ENCODE results near the gene MUC20.
"Not testable (repeated sequence)": the region's sequence is repeated elsewhere in the genome, so short reads cannot be mapped to it uniquely, and the experiment has no call there.

MUC20 gene

DNA sequence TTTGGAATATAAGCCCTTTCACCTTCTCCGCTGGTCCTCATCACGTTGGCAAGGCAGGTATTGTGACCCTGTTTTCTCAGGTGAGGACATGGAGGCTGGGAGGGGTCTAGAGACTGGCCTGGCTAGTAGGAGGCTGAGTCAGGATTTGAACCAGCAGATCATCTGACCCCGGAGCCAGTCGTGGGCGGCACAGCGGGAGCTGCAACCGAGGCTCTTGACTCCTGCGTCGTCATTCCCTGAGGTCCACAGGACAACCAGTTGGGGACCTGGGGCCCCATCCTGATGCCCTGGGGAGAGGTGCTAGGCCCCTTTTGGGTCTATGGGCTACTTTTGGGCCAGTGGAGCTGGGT lies 2.2 kb downstream of the MUC20 start:
- H3K4me3 ChIP-seq (ENCODE audit: low read depth, low read length); DNase-seq (ENCODE audit: low read depth): not testable (repeated sequence)

DNA sequence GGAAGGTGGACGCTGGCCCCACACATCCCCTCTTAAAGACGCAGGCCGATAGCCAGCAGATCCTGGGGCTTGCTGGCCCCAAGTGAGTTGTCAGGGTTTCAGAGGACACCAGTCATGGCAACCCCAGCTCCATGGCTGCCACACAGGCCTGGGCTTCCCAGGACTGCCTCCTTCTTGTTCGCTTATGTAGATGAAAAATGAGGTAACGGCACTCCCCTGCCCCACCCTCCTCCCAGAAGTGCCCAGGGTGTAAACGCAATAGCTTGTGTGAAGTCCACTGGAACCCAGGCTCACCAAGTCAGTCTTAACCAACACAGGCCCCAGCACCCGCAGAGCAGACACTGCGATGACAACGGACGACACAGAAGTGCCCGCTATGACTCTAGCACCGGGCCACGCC lies 3.6 kb downstream of the MUC20 start:
- DNase-seq (ENCODE audit: low read depth); H3K4me3 ChIP-seq (ENCODE audit: low read depth, low read length): not testable (repeated sequence)

DNA sequence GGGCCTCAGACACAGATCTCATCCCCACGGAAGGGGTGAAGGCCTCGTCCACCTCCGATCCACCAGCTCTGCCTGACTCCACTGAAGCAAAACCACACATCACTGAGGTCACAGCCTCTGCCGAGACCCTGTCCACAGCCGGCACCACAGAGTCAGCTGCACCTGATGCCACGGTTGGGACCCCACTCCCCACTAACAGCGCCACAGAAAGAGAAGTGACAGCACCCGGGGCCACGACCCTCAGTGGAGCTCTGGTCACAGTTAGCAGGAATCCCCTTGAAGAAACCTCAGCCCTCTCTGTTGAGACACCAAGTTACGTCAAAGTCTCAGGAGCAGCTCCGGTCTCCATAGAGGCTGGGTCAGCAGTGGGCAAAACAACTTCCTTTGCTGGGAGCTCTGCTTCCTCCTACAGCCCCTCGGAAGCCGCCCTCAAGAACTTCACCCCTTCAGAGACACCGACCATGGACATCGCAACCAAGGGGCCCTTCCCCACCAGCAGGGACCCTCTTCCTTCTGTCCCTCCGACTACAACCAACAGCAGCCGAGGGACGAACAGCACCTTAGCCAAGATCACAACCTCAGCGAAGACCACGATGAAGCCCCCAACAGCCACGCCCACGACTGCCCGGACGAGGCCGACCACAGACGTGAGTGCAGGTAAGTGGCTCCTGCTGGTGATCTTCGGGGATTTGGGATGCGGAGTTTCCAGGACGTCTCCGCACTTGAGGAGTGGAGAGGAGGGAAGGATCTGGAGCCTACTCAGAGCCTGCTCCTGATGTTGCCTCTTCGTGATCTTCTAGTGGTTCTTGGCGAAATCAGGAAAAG lies 5.3 kb downstream of the MUC20 start:
- DNase-seq (ENCODE audit: low read depth); H3K4me3 ChIP-seq (ENCODE audit: low read depth, low read length): not testable (repeated sequence)

DNA sequence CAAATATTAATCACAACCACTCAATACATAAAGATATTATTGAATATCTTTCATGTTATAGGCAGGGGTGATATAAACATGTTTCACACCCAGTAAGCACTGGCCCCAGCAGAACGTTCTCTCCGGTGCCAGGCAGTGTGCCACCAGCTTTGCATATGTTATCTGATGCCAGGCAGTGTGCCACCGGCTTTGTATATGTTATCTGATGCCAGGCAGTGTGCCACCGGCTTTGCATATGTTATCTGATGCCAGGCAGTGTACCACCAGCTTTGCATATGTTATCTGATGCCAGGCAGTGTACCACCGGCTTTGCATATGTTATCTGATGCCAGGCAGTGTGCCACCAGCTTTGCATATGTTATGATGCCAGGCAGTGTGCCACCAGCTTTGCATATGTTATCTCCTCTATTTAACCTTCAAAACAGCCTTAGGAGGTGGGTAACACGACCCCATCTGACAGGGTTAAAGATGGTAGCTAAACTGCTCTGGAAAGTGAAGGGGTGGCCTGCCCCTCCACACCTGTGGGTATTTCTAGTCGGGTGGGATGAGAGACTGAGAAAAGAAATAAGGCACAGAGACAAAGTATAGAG lies 6.9 kb downstream of the MUC20 start:
- DNase-seq (ENCODE audit: low read depth): no peak
- H3K4me3 ChIP-seq (ENCODE audit: low read depth, low read length): no peak overlapping the region

DNA sequence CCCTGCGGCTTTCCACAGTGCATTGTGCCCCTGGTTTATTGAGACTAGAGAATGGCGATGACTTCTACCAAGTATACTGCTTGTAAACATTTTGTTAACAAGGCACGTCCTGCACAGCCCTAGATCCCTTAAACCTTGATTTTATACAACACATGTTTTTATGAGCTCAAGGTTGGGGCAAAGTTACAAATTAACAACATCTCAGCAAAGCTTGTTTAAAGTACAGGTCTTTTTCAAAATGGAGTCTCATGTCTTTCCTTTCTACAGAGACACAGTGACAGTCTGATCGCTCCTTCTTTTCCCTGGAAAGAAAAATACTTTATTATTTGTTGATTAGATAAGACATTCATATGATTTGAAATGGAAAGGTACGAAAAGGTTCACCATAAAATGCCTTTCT lies 8.0 kb downstream of the MUC20 start:
- H3K4me3 ChIP-seq (ENCODE audit: low read depth, low read length); DNase-seq (ENCODE audit: low read depth): not testable (repeated sequence)

DNA sequence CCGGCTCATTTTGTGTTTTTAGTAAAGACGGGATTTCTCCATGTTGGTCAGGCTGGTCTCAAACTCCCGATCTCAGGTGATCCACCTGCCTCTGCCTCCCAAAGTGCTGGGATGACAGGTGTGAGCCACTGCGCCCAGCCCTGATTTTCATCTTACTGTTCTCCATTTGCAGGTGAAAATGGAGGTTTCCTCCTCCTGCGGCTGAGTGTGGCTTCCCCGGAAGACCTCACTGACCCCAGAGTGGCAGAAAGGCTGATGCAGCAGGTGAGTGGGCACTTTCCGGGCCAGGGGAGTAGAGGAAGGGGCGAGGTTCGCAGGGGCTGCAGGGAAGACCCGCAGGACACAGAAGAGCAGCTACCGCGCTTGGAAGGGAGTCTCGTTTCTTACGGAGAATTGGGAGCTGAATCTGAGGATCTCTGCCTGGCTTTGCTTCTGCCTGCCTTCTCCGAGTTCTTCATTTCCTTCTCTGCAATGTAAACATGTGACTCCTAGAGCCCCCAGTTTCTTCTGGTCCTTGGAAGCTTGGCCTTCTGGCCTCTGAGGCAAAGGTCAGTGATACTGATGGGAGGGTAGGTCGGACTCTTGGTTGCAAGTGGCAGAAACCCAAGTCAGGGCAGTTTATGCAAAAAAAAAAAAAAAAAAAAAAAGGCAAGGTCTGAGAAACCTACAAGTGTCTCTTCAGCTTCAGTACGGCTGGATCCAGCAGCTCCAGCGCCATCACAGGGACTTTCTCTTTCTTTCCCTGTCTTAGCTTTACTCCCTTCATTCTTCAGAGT lies 8.9 kb downstream of the MUC20 start:
- DNase-seq (ENCODE audit: low read depth): no peak
- H3K4me3 ChIP-seq (ENCODE audit: low read depth, low read length): no peak overlapping the region

DNA sequence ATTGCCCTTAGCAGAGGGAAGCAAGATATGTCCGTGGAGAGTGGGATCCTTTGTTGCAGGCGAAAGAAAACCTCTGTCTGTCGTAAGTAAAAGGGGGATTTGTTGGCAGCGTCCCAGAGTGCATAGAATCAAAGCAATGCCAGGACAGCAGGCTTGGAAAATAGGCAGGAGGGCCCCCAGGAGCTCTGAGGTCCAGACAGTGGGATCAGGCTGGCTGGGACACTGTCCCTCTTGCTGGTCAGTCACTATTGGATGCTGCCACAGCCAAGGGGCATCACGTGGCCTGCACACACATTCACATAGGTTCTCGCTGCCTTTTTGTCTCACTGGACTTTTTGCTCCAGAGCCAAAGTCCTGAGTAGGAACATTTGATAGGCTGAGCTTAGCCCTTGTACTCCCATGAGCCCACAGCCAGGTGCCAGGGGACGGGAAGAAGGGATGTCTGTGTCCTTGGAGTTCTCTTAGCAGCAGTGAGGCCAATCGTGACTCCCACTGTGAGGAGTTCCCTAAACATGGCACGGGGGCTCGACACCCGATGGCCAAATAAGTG lies 10.7 kb downstream of the MUC20 start:
- H3K4me3 ChIP-seq (ENCODE audit: low read depth, low read length): no peak overlapping the region
- no peak for DNase-seq (ENCODE audit: low read depth)

DNA sequence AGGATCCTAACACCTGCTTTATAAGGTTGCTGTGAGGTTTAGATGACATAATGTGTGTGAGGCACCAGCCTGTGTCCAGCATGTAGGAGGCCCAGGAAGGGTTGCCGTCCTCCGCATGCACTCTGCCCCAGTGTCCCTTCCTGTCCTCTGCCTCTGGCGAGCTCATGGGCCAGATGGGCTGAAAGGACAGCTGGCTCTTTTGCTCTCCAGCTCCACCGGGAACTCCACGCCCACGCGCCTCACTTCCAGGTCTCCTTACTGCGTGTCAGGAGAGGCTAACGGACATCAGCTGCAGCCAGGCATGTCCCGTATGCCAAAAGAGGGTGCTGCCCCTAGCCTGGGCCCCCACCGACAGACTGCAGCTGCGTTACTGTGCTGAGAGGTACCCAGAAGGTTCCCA lies 12.2 kb downstream of the MUC20 start:
- H3K4me3 ChIP-seq (ENCODE audit: low read depth, low read length): no peak overlapping the region
- no peak for DNase-seq (ENCODE audit: low read depth)

DNA sequence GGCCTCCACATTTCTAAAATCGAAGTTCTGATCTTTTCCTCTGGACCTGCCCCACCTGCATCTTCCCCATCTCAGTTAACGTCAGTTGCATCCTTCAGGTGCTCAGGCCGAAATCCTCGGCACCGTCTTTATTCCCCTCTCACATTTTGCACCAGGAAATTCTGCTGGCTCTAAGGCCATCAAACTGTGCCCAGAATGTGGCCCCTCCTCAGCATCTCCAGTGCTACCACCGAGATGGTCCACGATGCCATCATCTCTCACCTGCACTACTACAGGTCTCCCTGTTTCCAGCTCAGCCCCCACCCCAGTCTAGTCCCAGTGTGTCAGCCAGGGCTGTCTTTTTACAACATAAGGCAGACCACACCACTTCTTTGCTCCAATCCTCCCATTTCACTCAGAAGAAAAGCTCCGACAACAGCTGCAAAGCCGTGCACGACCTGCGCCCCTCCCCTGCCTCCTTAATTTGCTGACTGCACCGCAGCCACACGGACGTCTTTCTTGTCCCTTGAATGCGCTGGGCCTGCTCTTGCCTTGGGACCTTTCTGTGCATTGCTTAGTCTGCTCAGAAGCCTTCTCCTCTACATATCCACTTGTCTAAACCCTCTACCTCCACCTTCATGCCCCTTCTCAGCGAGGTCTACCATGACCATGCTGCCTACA lies 14.4 kb downstream of the MUC20 start:
- H3K4me3 ChIP-seq (ENCODE audit: low read depth, low read length): no peak overlapping the region
- no peak for DNase-seq (ENCODE audit: low read depth)

DNA sequence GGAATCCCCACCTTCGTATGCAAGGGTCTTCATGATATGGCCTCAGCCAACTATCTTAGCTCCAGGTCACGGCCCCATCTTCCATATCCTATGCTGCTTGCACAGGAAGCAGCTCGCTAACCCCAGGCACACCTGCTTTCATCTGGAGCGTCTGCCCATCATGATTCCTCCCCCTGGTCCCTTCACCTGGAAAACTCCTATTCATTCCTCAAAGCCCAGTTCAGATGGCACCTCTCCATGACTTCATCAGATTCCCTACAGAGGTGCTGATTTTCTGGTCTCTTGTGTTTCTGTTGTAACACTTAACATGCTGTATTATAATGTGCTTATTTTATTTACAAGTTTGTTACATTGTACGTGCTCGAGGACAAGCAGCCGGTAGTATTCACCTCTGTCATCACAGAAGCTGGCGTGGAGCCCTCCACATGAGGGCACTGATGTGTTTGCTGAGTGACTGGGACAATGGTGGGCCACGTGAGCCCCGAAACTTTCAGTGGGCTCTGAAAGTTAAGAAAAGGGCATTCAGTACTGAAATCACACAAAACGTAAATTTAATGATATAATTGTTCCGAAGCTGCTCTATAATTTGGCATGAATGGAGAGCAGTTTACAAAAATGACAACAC lies 16.2 kb downstream of the MUC20 start:
- no peak overlapping the region for H3K4me3 ChIP-seq (ENCODE audit: low read depth, low read length)
- DNase-seq (ENCODE audit: low read depth): no peak

DNA sequence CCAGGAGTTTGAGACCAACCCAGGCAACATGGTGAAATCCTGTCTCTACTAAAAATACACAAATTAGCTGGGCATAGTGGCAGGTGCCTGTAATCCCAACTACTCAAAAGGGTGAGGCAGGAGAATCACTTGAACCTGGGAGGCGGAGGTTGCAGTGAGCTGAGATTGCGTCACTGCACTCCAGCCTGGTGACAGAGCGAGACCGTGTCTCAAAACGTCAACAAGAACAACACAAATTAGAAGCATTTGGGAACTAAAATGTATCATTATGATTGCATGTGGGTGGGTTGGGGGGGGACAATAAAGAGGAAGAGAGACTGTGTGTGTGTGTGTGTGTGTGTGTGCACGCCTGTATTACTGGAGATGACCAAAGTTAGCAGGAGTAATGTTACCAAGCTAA lies 17.0 kb downstream of the MUC20 start:
- not testable (repeated sequence) for H3K4me3 ChIP-seq (ENCODE audit: low read depth, low read length)

DNA sequence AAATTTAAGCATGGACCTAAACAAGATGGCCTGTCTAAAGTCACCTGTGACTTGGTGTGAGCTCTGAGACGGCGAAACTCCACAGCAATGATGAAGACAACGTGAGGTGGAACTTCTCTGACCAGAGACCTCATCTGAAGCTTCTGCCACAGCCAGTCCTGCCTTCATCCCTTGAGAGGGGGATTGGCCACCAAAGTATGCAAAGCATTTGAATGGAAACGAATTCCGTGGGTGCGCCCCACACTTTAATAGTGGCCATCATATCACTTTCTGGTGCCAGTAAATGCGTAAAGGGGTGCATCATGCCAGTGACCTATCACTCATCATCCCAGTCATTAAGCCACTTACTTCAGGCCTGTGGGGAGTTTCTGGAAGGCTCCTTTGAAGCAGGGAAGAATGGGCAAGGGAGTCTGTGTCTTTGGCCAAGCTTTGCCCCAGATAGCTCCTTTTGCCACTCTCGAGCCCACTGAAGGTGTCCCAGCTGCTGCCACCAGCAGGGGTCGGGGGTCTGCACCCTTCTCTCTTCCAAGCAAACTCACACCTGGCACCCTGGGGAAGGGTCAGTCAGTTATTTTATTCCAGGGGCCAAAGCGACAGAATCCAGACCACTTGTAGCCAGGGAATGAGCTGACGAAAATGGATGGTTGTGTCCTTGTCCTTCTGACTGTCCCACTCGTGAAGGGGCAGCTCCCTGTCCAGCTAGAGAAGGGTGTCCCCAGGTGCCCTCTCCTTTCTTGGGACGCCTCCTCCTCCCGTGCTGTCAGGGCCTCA lies 17.7 kb downstream of the MUC20 start:
- DNase-seq (ENCODE audit: low read depth): no peak
- no peak overlapping the region for H3K4me3 ChIP-seq (ENCODE audit: low read depth, low read length)

More for the DNA sequence above, 17.0 kb downstream of the MUC20 start:
- not testable (repeated sequence) for DNase-seq (ENCODE audit: low read depth)

DNA sequence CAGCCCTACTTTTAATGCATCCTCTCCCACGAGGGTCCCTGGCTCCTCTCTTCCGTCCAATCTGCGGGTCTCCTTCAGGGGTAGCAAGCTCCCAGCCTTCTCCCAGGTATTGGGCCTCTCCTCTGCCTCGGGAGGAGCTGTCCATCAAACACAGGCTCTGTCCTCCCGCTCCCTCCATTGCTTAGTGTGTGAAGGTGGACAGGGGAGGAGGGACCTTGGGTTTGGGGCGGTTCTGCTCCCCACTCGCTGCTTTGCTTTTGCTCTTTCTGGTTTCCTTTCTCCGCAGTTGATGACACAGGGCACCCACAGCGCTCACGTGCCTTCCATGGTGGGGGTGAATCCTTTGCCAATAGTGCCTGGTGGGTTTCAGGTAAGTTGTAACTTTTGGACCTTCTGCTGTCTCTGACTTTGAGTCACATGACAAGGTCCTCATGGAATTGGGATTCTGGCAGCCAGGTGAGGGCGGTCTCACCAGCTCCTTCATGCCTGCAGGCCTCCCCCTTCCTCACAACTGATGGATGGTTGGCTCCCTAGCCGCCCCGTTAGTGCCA lies 18.9 kb downstream of the MUC20 start:
- no peak overlapping the region for H3K4me3 ChIP-seq (ENCODE audit: low read depth, low read length)
- no peak for DNase-seq (ENCODE audit: low read depth)

DNA sequence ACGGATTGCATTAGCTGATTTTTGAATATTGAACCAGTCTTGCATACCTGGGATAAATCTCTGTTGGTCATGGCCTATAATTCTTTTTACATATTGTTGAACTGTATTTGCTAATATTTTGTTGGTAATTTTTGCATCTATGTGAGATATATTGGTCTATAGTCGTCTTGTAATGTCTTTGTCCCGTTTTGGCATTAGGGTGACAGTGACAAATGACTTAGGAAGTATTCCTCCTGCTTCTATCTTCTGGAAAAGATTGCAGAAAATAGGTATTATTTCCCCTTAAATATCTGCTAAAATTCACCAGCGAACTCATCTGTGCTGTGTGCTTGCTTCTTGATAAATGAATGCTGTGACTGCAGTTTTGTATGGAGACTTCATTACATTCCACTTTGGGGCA lies 23.7 kb downstream of the MUC20 start:
- DNase-seq (ENCODE audit: low read depth): no peak

DNA sequence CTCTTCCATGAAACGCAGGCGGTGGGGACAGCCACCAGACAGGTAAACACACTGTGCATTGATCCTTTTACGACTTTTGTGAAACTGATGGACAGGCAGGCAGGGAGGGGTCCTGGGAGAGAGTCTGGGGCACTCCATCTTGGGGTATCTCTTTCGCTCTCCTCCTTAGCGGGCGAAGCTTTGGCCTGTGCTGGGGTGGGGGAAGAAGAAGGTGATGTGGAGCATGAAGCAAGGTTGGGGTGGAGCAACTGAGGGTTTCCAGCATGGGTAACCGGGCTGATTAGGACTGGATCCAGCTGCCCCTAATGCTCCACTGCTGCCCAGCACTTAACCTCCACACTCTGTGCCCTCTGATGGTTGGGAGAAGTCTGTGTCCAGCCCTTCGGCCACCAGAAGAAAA lies 25.6 kb downstream of the MUC20 start:
- DNase-seq (ENCODE audit: low read depth): no peak

More for the DNA sequence above, 23.7 kb downstream of the MUC20 start:
- no peak overlapping the region for H3K4me3 ChIP-seq (ENCODE audit: low read depth, low read length)

DNA sequence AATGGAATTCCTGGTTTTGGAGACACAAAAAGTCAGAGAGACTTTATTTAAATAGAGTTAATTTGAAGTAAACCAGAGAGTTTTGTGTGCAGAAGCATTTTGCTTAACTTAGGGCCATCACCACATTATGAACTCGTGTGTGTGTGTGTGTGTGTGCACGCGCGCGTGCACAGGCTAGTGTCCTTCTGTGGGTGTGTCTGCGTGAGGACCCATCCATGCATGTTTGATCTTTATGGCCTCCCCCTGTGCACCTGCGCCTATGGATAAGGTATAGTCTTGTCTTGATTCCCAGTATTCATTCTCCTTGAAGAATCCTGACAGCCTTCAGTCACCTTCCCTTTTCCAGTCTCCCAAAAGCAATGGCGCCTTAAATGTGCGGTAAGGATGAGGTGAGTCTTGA lies 26.0 kb downstream of the MUC20 start:
- H3K4me3 ChIP-seq (ENCODE audit: low read depth, low read length): no peak overlapping the region
- no peak for DNase-seq (ENCODE audit: low read depth)

More for the DNA sequence above, 25.6 kb downstream of the MUC20 start:
- H3K4me3 ChIP-seq (ENCODE audit: low read depth, low read length): no peak overlapping the region

DNA sequence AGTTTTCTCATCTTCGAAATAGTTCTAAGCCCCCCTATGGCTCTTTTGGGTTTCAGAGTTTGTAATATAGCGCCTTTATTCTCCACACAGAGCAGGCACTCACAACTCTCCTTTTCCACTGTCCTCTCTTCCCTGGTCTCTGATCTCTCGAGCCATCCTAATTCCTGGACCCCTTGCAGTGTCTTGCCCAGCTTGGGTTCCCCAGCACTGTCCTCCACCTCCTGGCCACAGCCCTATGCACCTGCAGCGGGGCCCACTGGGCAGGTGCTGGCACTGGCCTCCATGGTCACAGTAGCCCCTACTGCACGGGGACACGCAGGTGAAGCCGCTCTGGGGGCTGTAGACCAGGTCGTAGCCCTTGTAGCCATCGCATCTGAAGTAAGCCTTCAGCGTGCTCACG lies 27.9 kb downstream of the MUC20 start:
- DNase-seq (ENCODE audit: low read depth): no peak
- H3K4me3 ChIP-seq (ENCODE audit: low read depth, low read length): no peak overlapping the region

DNA sequence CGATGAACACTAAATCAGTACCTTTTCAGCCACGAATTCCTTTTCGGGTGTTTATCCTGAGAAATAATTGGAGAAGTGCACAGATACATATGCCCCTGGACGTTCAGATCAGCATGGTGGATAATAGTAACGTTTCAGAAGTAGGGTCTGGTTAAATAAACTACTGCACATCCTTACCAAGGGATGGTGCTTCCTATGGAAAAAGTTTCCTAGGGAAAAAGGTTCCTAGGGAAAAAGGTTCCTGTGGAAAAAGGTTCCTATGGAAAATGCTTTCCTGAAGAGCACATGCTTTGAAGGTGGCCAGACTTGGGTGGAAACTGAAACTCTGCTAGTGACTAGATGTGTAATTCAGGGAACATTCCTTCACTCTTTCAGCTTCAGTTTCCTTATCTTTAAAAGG lies 28.3 kb downstream of the MUC20 start:
- DNase-seq (ENCODE audit: low read depth); H3K4me3 ChIP-seq (ENCODE audit: low read depth, low read length): not testable (repeated sequence)

Measured in skeletal muscle cell (primary cell).